HG02610 (cell line): Measurements from ENCODE around the gene MYLK3.
"Not testable (repeated sequence)": the region's sequence is repeated elsewhere in the genome, so short reads cannot be mapped to it uniquely, and the experiment has no call there.

Experiments used
- ATAC-seq: cut with Tn5 transposase; IDR thresholded peaks from one replicate; pipeline ENCODE4 v1.9.1; 2021; ENCODE audit warnings: mild to moderate bottlenecking, moderate library complexity; ENCODE audit not compliant: unreplicated experiment

The MYLK3 gene

DNA sequence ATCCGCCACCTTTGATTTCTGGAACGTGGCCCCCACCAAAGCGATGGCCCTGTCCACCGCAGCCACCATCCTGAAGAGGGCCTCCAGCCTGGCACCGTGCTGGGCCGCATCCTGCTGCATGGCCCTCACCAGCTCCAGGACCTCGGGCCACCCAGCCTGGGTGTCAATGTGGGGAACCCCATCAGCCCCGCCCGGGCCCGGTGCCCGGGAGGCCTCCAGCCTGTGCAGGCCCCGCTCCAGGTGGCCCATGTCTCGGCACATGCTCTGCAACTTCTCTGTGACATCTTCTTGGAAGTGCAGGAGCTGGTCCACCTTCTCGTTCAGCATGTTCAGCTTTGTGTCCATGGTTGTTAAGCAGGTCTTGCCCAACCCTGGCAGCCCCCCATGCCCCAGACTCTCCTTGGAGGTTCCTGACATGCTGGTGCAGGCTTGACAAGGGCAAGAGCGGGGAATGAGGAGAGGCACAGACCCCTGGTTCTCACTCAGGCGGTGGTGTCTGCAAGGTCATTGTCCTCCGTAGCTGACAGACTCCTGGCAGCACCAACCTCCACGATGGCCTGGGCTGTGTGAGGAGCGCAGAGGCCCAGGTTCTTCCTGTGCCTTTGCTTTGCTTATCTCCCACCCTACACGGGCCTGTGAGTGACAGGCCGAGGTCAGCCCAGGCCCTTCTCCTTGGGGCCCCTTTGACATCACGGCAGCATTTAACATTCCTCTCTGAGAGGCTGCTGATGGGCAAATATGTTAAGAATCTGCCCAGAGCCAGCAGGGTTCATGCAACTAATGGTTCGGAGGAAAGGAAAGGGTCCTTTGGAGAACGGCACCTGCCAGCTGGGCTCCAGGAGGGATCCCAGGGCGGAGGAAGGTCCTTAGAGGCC lies at the start of gene MYLK3:
MYLK3 (minus strand) TSS at position 568 of the 875 bp plus-strand sequence; CDS start at position 417, 151 bp downstream.
- no peak for ATAC-seq

DNA sequence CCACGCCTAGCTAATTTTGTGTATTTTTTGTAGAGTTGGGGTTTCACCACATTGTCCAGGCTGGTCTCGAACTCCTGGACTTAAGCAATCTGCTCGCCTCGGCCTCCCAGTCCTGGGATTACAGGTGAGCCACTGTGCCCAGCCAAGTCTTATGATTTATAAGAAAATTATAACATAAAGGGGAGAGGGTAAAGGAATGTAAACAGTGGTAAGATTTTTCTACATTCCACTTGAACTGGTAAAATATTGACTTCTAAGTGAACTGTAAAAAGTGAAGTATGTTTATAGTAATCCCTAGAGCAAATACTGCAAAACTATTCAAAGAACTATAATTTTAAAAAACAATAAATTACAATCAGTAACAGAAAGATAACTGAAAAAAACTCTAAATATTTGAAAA lies 49.4 kb upstream of the MYLK3 start:
- ATAC-seq: no peak

DNA sequence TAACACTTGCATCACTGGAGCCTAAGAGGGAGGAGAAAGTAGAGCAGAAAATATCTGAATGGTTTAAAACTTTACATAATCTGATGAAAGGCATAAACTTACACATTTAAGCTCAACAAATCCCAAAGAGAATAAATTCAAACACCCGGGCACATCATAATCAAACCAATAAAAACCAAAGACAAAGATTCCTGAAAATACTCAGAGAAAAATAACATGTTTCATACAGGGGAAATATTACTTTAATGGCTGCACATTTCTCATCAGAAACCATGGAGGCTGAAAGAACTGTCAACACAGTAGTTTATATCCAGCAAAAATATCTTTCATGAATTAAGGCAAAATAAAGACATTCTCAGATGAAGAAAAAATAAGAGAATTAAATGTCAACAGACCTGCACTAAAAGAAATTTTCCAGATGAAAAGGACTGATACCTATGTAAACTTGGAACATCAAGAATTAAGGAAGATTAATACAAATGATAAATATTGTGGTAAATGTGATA lies 48.7 kb upstream of the MYLK3 start:
- ATAC-seq: no peak

DNA sequence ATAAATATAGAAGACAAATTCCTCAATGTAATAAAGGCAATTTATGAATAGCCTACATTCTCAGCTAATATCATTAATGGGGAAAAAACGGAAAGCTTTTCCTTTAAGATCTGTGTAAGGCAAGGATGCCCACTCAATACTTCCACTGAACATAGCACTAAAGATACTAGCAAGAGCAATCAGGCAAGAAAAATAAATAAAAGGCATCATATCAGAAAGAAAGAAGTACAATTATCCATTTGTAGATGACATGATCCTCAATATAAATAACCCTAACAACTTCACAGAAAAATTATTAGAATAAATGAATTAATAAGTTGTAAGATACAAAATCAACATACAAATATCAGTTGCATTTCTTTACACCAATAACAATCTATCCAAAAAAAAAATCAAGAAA lies 45.7 kb upstream of the MYLK3 start:
- no peak for ATAC-seq

DNA sequence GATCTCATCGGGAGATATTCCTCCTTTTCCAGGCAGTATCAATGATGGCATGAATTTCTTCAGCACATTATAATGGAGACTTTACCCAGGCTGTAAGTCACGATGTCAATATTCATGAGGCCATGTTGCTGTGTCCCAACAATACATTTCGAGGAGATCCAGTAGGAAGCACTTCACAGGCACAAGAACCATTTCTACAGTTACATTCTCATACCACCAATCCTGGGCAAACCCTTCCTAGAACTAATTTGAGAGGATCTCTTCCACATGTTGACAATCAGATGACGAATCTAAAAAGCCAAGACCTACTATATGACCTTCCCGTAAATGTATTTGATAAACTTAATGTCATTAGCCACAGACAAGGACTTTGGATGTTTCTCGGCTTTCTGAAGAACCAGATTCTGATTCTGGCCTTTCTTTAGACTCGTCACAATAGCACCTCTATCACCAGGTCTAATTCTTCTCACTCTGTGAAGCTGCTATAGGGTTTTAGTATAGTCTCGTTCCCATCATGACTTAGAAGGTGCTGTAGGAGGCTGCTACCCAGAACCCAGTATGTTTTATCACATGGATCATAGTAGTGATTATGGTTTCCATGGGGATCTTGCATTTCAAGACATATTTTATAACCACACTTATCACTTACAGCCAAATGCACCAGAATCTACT lies 42.6 kb upstream of the MYLK3 start:
- ATAC-seq: no peak

GRCh38 chr16:46789499-46790414 lies 41.6 kb upstream of the MYLK3 start:
- ATAC-seq: peak; percentile 73

DNA sequence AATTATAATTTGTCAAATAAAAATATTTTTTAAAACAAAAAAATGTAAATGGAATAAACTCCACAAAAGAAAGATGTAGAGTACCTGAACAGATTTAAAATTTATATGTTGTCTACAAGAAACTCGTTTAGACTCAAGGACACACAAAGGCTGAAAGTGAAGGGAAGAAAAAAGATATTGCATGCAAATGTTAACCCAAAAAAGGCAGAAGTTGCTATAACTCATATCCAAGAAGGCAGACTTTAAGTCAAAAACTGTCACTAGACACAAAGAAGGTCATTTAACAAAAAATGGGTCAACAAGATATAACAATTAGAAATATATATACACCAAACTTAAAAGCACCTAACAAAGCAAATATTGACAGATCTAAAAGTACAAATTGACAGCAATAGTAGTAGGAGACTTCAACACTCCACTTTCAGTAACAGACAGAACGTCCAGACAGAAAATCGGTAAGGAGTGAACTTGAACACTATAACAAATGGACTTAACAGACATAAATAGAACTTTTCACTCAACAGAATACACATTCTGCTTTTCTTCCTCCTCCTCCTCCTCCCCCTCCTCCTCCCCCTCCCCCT lies 40.8 kb upstream of the MYLK3 start:
- no peak for ATAC-seq

DNA sequence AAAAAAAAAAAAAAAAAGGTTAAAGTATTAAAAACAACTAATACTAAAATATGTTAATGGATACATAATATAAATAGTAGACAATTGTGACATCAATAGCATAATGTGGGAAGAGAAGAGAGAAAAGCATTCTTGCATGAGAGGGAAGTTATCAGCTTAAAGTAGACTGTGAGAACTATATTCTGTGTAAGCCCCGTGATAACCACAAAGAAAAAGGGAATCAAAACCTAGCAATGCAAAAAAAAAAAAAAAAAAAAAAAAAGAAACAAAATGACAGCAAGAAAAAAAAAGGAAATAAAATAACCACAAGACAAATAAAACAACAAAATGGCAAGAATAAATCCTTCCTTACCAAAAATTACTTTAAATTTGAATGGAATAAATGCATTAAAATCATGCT lies 39.8 kb upstream of the MYLK3 start:
- peak; percentile 42 for ATAC-seq

GRCh38 chr16:46785076-46785845 lies 37.1 kb upstream of the MYLK3 start:
- no peak for ATAC-seq

DNA sequence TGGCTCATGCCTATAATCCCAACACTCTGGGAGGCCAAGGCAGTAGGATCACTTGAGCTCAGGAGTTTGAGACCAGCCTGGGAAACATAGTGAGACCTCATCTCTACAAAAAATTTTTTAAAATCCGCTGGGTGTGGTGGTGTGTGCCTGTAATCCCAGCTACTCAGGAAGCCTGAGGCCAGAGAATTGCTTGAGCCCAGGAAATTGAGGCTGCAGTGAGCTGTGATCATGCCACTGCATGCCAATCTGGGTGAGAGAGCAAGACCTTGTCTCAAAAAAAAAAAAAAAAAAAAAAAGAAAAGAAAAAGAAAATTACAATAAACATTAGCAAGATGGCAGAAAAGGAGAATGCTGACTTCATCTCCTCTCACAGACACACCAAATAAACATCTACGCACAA lies 36.4 kb upstream of the MYLK3 start:
- not testable (repeated sequence) for ATAC-seq

DNA sequence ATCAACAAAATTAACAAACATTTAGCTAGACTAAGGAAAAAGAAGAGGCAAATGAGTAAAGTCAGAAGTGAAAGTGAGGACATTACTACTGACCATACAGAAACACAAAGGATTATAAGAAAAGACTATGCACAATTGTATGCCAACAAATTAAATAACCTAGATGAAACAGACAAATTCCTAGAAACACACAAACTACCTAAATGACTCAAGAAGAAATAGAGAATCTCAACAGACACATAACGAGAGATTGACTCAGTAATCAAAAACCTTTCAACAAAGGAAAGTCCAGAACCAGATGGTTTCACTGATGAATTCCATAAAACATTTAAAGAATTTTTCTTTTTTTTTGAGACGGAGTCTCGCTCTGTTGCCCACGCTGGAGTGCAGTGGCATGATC lies 35.7 kb upstream of the MYLK3 start:
- ATAC-seq: peak; percentile 38

DNA sequence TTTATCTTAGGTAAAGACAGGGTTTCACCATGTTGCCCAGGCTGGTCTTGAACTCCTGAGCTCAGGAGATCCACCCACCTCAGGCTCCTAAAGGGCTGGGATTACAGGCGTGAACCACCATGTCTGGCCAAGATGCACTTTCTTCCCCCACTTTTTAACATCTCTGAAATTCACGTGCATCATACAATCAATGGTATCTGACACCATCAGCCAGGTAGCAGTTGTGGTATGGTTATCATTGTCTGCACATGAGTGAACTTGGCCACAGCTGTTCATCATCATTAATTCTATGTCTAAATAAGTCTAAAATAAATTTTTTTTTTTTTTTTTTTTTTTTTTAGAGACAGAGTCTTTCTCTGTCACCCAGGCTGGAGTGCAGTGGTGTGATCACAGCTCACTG lies 34.2 kb upstream of the MYLK3 start:
- ATAC-seq: no peak

DNA sequence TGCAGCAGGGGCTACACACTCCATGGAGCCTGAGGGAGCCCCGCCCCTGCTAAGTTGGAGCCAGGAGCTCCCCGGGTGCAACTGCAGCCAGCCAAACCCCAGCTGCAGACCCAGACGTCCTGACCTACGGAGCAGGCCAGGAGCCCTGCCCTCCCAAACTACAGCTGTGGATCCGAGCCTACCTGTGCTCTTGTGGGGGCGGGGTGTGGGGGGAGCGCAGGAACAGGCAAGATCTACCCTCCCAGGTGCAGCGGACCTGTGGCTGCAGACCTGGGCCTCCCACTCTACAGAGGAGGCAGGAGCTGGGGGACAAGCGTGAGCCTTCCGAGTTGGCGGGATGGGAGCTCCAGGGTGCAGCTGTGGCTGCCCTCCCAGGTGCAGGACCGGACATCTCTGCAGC lies 29.7 kb upstream of the MYLK3 start:
- no peak for ATAC-seq

DNA sequence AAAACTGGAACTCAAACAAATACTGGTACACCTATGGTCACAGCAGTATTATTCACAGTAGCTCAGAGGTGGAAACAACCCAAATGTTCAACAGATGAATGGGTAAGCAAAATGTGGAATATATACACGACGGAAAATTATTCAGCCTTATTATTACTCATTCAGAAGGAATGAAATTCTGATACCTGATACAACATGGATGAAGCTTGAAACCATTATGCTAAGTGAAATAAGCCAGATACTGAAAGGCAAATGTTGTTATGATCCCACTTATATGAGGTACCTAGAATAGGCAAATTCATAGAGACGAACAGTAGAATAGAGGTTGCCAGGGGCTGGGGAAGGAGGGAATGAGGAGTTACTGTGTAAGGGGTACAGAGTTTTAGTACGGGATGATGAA lies 27.1 kb upstream of the MYLK3 start:
- ATAC-seq: peak; percentile 19

GRCh38 chr16:46774743-46775177 lies 26.6 kb upstream of the MYLK3 start:
- peak; percentile 76 for ATAC-seq

DNA sequence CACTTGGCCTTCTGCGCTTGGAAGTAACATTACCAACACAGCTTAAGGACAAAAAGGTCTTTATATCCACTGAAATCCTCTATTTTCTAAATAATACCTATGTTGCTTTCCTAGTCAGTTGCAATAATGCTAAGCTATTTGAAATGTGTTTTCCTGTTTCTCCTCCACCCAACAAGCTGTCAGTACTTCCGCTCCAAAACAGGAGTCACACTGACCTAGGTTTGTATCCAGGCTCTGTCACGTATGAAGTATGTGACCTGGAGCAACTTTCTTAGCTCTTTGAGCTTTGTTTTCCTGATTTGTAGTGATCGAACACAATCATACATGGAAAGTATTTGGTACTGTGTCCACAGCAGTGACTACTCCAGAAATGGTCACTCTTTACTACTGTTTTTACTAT lies 24.3 kb upstream of the MYLK3 start:
- ATAC-seq: no peak

- no peak for ATAC-seq
These were observed 20.7 kb upstream of the MYLK3 start for GRCh38 chr16:46768809-46769208.

DNA sequence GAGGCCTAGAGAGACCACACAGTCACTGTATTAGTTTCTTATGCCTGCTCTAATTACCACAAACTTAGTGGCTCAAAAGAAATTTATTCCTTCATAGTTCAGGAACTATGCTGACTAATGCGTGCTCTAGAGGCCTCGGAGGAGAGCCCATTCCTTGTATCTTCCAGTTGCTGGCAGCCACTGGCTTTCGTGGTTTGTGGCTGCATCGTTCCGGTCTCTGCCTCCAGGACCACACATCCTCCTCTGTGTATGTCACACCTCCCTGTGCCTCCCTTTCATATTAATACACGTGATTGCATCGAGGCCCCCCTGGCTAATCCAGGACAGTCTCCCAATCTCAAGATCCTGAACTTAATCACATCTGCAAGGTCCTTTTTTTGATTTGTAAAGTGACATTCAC lies 16.9 kb upstream of the MYLK3 start:
- no peak for ATAC-seq

DNA sequence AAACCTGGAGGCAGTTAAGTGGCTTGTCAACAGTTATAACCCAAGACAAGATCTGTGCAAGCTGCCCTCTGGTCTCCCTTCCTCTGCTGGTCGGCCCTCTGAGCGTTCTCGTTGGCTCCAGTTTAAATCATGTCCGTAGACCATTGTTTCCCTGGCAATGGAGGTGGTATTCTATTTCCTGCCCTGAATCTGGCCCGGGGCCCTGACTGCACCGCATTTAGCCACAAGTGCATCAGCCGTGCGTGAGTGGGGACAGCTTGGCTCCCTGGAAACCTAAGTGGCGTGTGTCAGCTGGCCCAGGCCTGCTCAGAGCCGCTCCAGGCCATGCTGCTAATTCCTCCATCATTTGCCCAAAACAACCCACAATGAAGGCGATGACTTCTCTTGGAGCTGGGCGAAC lies 15.0 kb upstream of the MYLK3 start:
- ATAC-seq: no peak

GRCh38 chr16:46762583-46762982 lies 14.4 kb upstream of the MYLK3 start:
- no peak for ATAC-seq
